GM18861 (cell line): ENCODE data around the gene FLNA.
"Not testable (repeated sequence)": the region's sequence is repeated elsewhere in the genome, so short reads cannot be mapped to it uniquely, and the experiment has no call there.

Experiments used
- ATAC-seq: cut with Tn5 transposase; IDR thresholded peaks from one replicate; pipeline ENCODE4 v1.9.1; 2021; ENCODE audit not compliant: unreplicated experiment

Gene FLNA

DNA sequence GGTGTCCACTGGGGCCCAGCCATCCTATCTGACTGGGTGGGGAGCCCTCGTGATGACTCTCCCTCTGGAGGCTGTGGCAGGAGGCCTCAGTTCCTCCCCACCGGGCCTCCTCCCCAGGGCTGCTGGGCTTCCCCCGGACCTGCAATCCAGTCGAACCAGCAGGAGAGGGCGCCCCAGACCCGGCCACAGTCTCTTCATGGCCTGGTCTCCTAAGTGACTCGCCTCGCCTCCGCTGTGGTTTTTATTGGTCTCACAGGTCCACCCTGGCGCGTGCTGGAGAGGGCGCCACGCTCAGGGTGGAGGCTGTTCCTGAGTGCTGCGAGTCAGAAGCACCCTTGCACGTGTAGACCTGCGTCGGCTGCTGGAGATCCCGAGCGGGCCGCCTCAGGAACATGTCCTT, 30.8 kb downstream of the FLNA start:
- ATAC-seq: peak; percentile 34

DNA sequence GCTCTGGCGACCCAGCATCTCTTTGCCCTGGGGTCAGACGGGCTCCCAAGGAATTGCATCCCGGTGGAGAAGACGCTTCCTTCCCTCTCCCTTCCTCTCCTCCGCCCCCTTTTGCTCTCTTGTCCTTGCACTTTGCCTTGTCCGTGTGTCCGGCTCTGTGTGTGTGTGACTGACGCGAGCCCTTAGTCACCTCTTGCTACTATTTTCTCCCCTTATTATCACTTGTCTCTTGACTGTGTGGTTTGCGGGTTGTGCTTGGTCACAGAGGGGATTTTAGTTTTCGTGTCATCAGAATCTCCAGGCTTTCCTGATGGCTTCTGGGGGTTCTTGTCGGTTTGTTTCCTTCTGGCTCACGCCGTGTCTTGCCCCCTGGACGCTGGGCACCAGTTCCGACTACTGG, 31.4 kb downstream of the FLNA start:
- not testable (repeated sequence) for ATAC-seq

- peak; percentile 59 for ATAC-seq
Measured at GRCh38 chrX:154341399-154342298, 32.8 kb downstream of the FLNA start.

DNA sequence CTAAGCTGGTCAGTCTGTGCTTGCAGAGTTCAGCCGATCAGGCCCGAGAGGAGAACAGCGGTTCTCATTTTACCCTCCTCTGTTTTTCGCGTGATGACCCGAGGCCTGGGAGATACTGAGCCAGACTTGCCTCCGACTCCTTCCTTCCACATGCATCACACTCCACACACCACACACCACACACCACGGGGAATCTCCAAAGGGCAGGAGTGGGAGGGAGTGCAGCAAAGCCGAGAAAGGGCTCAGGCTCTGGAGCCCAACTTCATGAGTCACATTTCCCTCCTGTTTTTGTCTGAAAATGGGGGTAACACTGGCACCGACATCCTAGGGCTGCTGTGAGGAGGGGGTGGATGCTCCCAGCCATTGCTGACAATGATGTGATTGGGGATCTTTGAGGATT, 39.9 kb downstream of the FLNA start:
- ATAC-seq: no peak

DNA sequence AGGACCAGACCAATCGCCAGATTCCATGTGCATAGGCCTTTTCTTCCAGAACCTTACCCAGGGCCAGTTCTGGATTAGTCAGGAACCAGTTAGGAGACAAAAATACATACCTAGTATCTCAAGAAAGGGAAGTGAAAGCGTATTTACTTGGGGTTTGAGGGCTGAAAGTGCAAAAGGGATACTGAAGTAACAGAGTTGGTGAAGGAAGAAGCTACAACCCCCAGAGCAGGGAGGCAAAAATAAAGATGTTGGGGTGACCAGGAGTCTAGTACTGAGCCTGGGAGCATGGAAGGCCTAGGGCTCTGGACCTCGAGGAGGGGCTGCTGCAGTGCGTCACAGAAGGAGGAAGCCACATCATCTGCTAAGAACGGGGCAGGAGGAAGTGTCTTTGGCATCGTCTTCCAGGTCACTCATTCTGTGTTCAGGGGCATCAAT, 40.6 kb downstream of the FLNA start:
- peak; percentile 71 for ATAC-seq

DNA sequence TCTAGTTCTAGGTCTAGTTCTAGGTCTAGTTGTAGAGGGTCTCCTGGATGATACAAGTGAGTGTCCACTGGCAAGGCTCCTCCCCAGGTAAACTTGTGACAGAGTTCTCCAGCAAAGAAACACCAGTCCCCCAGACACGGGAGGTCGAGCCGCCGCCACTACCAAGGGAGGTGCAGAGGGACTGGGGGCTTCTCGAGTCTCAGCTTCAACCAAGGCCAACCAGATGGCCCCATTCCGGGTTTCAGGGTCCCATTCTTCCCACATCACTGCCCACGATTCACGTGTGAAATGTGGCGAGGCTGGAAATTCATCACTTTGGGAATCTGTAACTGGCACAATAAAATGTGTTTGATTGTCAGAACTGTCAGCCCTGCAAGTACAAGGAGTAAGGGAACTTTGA, 41.3 kb downstream of the FLNA start:
- no peak for ATAC-seq

GRCh38 chrX:154332561-154332960, 41.9 kb downstream of the FLNA start:
- no peak for ATAC-seq

- no peak for ATAC-seq
Measured at GRCh38 chrX:154329294-154329693, 45.1 kb downstream of the FLNA start.

GRCh38 chrX:154328646-154329045, 45.8 kb downstream of the FLNA start:
- no peak for ATAC-seq

- no peak for ATAC-seq
Measured at GRCh38 chrX:154327038-154327820, 47.2 kb downstream of the FLNA start.

- ATAC-seq: no peak
Measured at GRCh38 chrX:154325541-154325940, 48.9 kb downstream of the FLNA start.

- no peak for ATAC-seq
Measured at GRCh38 chrX:154323537-154323936, 50.9 kb downstream of the FLNA start.

- no peak for ATAC-seq
Measured at GRCh38 chrX:154322890-154323289, 51.5 kb downstream of the FLNA start.

- ATAC-seq: no peak
Measured at GRCh38 chrX:154321594-154321993, 52.8 kb downstream of the FLNA start.

GRCh38 chrX:154321152-154321551, 53.3 kb downstream of the FLNA start:
- no peak for ATAC-seq

GRCh38 chrX:154320406-154320805, 54.0 kb downstream of the FLNA start:
- ATAC-seq: no peak

DNA sequence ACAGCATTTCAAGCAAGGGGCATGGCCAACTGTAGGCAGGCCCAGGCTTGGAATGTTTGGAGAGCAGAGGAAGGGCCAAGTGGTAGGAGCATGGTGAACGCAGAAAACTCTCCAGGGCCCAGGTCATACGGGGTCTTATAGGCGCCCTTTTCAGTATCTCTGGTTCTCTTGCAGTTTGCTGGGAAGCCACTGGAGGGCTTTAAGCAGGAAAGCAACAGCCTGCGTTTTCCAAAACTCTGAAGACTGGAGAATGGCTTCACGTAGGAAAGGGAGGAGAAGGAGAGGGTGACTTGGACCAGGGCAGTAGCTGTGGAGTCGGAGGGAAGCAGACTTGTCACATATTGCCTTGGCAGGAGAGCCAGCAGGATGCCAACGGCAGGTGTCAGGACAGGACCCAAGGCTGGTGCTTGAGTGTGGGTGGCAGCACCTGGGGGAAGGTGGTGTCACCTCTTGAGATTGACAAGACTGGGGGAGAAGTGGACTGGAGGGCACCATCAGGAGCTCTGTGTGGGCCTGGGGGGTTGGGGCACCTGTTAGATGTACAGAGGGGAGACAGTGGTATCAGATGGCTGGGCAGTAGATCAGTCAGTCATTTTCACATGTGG, 56.9 kb downstream of the FLNA start:
- no peak for ATAC-seq

GRCh38 chrX:154315416-154315815, 59.0 kb downstream of the FLNA start:
- no peak for ATAC-seq

- peak; percentile 54 for ATAC-seq
Measured at GRCh38 chrX:154313147-154313546, 61.3 kb downstream of the FLNA start.

DNA sequence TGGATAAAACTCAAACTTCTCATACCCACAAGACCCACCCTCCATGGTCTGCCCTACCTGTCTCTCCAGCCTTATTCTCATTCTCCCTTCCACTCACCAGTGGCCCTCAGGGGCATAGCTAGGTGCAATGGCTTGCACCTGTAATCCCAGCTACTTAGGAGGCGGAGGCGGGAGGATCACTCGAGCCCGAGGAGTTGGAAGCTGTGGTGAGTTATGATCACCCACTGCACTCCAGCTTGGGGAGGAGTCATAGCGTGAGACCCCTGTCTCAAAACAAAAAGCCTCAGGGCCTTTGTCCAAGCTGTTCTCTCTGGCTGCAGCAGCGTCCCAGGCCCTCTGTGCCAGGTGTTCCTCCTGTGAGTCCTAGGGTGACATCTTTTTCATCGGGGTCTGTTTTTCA, 62.3 kb downstream of the FLNA start:
- ATAC-seq: no peak

DNA sequence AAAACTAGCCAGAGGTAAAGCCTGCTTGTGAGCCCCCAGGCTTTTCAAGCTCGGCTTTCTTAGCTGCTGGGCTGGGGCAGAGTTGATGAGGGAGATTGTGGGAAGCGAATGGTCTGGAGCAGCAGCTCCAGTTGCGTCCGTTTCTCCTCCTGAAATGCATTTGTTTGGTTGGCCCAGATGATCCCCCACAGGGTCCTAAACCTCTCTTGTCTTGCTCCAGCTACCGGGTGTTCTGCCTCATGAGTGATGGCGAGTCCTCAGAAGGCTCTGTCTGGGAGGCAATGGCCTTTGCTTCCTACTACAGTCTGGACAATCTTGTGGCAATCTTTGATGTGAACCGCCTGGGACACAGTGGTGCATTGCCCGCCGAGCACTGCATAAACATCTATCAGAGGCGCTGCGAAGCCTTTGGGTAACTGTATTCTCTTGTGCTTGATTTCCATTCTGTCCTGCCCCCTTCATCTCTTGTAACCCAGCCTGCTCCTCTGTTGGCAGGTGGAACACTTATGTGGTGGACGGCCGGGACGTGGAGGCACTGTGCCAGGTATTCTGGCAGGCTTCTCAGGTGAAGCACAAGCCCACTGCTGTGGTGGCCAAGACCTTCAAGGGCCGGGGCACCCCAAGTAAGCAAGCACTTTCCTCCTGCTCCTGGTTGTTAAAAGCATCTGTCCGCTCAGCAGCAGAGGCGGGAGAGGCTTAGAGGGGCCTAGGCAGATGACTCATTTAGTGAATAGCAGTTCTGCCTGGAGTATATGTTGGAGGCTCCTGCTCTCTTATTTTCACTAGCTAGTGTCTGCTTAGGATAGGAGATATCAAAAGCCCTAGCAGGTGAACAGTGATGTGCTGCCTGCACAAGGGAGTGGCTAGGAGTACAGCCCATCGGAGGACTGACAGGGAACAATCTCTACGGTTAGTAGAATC, 63.6 kb downstream of the FLNA start:
- no peak for ATAC-seq
